AG09319 (cell line): Measurements from ENCODE around the gene SAMD13.

Experiments
- DNase-seq: peaks from one replicate; pipeline ENCODE4 v3.0.0-alpha.2; 2010; ENCODE audit warnings: low read depth; ENCODE audit errors: extremely low read depth
- TF ChIP-seq, protein P1 (sequence below): IDR thresholded peaks from 2 replicates; pipeline ENCODE4 v1.5.1; 2011; ENCODE audit warnings: low read depth, mild to moderate bottlenecking, inconsistent platforms, low read length, moderate library complexity

SAMD13 gene

GRCh38 chr1:84379917-84380180 lies 78.3 kb downstream of the SAMD13 start:
- TF ChIP-seq, protein P1, sequence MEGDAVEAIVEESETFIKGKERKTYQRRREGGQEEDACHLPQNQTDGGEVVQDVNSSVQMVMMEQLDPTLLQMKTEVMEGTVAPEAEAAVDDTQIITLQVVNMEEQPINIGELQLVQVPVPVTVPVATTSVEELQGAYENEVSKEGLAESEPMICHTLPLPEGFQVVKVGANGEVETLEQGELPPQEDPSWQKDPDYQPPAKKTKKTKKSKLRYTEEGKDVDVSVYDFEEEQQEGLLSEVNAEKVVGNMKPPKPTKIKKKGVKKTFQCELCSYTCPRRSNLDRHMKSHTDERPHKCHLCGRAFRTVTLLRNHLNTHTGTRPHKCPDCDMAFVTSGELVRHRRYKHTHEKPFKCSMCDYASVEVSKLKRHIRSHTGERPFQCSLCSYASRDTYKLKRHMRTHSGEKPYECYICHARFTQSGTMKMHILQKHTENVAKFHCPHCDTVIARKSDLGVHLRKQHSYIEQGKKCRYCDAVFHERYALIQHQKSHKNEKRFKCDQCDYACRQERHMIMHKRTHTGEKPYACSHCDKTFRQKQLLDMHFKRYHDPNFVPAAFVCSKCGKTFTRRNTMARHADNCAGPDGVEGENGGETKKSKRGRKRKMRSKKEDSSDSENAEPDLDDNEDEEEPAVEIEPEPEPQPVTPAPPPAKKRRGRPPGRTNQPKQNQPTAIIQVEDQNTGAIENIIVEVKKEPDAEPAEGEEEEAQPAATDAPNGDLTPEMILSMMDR, result no peak
- DNase-seq, result no peak

DNA sequence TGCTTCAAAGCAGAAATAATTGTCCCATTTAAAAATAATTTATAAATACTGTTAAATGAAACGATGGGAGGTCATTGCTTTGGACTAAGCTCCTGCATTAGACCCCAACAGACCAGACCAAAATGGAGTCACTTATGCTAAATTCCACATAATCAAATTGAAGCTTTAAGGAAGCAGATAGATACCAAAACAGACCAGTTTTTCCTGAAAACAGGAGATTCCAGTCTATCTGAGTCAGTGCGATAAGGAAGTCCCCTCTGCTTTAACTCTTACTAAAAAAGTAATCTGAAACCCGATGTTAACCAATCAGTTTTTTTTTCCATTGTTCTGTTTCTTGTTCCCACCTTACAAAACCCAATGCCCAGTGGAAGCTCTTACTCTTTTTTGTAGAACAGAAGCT lies 80.6 kb downstream of the SAMD13 start:
- TF ChIP-seq, protein P1, result no peak
- no peak for DNase-seq

DNA sequence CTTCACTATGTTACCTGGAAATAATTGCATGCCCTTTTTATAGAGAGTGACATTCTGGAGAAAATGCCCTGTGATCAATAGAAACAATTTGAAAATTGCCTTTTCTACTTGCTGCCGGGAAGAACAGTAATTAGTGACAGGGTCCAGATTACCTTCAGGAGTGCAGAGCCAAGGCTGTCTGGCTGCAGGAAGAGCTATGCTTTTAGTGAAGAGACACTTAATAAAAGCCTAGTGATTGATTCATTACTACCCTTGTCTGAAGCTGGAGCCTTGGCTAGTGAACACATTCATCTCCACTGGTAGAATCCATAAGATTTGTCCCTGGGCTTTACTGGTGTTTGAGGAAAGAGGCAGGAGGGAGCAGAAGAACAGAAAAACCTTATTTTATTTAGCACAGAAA lies 83.8 kb downstream of the SAMD13 start:
- DNase-seq, result no peak

DNA sequence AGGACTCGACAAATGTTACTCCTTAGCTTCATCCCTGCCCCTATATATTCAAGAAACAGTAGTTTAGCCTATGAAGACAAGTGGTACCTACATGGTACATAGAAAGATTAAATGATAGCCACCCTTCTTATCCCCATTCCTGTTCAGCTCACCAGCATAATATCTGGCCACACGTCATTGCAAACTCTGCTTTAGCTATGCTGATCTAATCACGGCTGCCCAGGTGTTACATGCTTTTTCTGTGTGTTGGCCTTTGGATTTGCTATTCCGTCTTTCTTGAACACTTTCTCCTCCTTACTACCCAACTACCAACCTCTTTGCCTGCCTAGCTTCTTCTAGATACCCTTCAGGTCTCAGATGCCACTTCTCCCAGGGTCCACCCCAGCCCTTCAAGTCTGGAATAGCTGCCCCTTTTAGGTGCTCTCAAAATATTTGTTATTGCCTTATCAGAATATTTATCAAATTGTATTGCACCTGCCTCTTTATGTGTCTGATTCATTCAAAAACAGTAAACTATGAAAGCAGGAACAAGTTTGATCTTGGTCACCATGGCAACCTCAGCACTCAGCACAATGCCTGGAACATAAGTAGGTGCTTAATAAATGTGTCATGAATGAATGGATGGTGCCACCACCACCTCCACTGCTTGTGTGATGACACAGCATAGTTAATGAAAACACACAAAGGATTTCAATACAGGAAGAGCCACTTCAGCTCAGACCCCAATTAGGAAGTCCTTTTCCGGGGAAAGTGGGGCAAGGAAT lies 85.4 kb downstream of the SAMD13 start:
- no peak for DNase-seq
- TF ChIP-seq, protein P1, result no peak

More for the DNA sequence above, 83.8 kb downstream of the SAMD13 start:
- TF ChIP-seq, protein P1, result no peak

GRCh38 chr1:84387480-84388163 lies 86.1 kb downstream of the SAMD13 start:
- DNase-seq, result no peak
- TF ChIP-seq, protein P1, result peak; percentile 22

DNA sequence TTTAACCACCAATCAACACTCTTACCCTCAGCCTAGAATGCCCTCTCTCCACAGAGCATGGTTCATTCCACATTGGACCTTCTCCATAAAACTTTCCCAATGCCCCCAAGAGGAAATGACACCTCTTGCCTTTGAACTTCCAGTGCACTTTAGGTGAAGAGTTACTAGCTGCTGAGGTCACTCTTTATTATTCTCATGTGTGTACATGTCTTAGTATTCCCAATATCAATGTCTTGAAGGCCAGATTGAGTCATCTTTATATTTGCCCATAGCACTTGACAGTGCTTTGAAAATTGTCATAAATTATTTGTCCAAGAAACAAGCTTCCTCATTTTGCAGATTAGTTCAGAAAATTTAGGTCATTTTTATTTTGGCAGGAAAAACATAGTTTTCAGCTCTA lies 88.7 kb downstream of the SAMD13 start:
- DNase-seq, result no peak
- TF ChIP-seq, protein P1, result no peak

GRCh38 chr1:84398175-84399155 lies 97.0 kb downstream of the SAMD13 start, which contains the start of gene DNASE2B:
Gene DNASE2B (plus strand): TSS chr1:84398484. CDS start chr1:84398565, 81 bp downstream.
- TF ChIP-seq, protein P1, result no peak

More at GRCh38 chr1:84398175-84399155, 97.0 kb downstream of the SAMD13 start, which contains the start of gene DNASE2B:
- DNase-seq, result no peak
